Body of pancreas (tissue), 4 donors: ENCODE data around the gene TMEM150B.

ENCODE experiments used
- CTCF ChIP-seq, 7 experiments: fragments of 450-650 bp in 4 of 7; fragments of 200-600 bp in 3 of 7; sonication (generic) in 3 of 7; IDR thresholded peaks; one replicate each; pipeline ENCODE4 v1.5.1; 2016 to 2019; ENCODE audit warnings: antibody characterized with exemption in 7 of 7
- POLR2A ChIP-seq, 3 donors: fragments of 450-650 bp; IDR thresholded peaks; one replicate each; pipeline ENCODE4 v1.6.1; 2016; ENCODE audit warnings: antibody characterized with exemption in 3 of 3, mild to moderate bottlenecking in 2 of 3

- no peak for TF ChIP-seq POLR2A (IDR thresholded peaks at IDR 0.05)
- no peak for TF ChIP-seq CTCF (IDR thresholded peaks at IDR 0.05)
These were observed 2.8 kb downstream of the TMEM150B start for GRCh38 chr19:55322204-55322885.
